ENCODE measurements around the gene PLD6.

GRCh38 chr17:17198281-17198680 lies 7.9 kb downstream of the PLD6 start:
- TF ChIP-seq BHLHE40 (IDR thresholded peaks at IDR 0.05; ENCODE audit: borderline replicate concordance) (no peak), ZNF384 (IDR thresholded peaks at IDR 0.05) (no peak), FOXA1 (IDR thresholded peaks at IDR 0.05) (no peak), CTBP1 (IDR thresholded peaks at IDR 0.05; ENCODE audit: borderline replicate concordance) (no peak), ARNT (IDR thresholded peaks at IDR 0.05) (no peak), SP1 (IDR thresholded peaks at IDR 0.05) (no peak), SUZ12 (IDR thresholded peaks at IDR 0.05) (no peak), L3MBTL2 (conservative IDR thresholded peaks at IDR 0.05) (no peak), TARDBP (IDR thresholded peaks at IDR 0.05) (no peak), FOXM1 (IDR thresholded peaks at IDR 0.05; ENCODE audit: borderline replicate concordance) (no peak), PKNOX1 (IDR thresholded peaks at IDR 0.05) (no peak), ELF4 (IDR thresholded peaks at IDR 0.05) (no peak), HDGF (IDR thresholded peaks at IDR 0.05; ENCODE audit: borderline replicate concordance) (no peak), LEF1 (IDR thresholded peaks at IDR 0.05; ENCODE audit: borderline replicate concordance) (no peak)

Measured in HEK293T (cell line).